Progenitor cell of endocrine pancreas (in vitro differentiated cells): ENCODE measurements around the gene CTU2. TPM values are rescaled to one million over a fixed set of nuclear protein-coding genes. Genes with fewer than 3 reads are reported as not detected.

Experiments
- DNase-seq: peaks from one replicate; pipeline ENCODE4 v3.0.0; 2021; ENCODE audit warnings: low spot score; ENCODE audit not compliant: unreplicated experiment
- H3K27ac Mint-ChIP-seq: 2 replicates; pipeline ENCODE4 v1.8.0; 2021; ENCODE audit warnings: mild to moderate bottlenecking, moderate library complexity, mixed read lengths
- H3K27me3 Mint-ChIP-seq: 2 replicates; pipeline ENCODE4 v1.8.0; 2021; ENCODE audit warnings: mixed read lengths
- H3K36me3 Mint-ChIP-seq: 2 replicates; pipeline ENCODE4 v1.8.0; 2022; ENCODE audit warnings: mixed read lengths; ENCODE audit not compliant: insufficient read depth
- H3K4me1 Mint-ChIP-seq: 2 replicates; pipeline ENCODE4 v1.8.0; 2021; ENCODE audit warnings: low read depth, mixed read lengths
- H3K4me3 Mint-ChIP-seq: 2 replicates; pipeline ENCODE4 v1.8.0; 2021; ENCODE audit warnings: low read depth, mild to moderate bottlenecking, moderate library complexity, mixed read lengths
- H3K9me3 Mint-ChIP-seq: 2 replicates; pipeline ENCODE4 v1.8.0; 2021; ENCODE audit warnings: low read depth, mixed read lengths
- total RNA-seq: library from RNA; stranded (reverse); gene quantifications from 2 replicates; pipeline ENCODE4 v1.2.1, GENCODE V29; 2021
- TF ChIP-seq, protein P1 (sequence below): fragments of 200-600 bp; sonication (generic); IDR thresholded peaks from one replicate; pipeline ENCODE4 v1.5.0; 2021; ENCODE audit warnings: antibody characterized with exemption, mild to moderate bottlenecking; ENCODE audit not compliant: unreplicated experiment

CTU2 gene
- total RNA-seq, 1 donor from 2014 or later = 17.2 TPM

DNA sequence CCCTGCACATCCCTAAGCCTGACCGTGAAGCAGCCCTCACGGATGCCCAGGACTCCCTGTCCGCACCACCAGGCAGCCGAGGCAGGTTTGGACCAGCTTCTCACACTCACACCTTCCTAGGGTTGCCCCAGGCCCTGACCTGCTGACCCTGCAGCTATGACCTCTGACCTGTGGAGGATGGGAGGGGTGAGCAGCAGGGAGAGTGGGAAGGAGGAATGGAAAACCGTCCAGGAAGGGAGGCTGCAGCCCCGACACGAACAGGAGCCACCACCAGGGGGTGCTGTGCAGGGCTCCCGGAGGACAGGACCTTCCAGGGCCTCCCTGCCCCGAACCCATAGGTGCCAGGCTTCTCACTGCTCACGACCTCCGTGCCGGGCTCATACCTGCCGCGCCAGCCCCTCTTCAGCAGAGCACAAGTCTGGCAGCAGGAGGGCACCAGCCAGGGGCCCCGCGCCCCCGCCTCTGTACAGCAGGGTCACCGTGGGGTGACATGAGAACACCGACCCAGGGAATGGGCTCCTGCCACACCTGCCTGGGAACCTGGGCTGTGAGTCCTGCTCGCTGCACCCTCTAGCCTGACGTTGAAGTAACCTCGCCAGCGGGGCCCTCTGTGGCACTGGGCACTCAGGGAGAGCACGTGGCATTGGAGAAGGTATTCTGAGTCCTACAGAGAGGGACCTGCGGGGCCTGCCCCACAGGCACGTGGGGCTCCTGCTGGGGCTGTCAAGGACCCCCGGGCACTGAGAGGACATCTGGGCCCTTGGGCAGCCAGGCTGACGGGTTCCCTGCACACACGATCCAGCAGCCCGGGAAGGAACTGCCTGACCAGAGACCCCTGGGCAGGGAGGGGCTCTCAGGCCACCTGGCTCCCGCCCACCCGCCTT is 37.6 kb downstream of the CTU2 start:
- Mint-ChIP-seq H3K27ac (no peak overlapping the region), H3K4me1 (no peaks in the 10 kb centered on the region), H3K9me3 (no peaks in the 10 kb centered on the region), H3K4me3 (no peak overlapping the region), H3K36me3 (no peaks in the 10 kb centered on the region), H3K27me3 (peaks cover under 1% of the 10 kb centered on the region)
- TF ChIP-seq, protein P1, sequence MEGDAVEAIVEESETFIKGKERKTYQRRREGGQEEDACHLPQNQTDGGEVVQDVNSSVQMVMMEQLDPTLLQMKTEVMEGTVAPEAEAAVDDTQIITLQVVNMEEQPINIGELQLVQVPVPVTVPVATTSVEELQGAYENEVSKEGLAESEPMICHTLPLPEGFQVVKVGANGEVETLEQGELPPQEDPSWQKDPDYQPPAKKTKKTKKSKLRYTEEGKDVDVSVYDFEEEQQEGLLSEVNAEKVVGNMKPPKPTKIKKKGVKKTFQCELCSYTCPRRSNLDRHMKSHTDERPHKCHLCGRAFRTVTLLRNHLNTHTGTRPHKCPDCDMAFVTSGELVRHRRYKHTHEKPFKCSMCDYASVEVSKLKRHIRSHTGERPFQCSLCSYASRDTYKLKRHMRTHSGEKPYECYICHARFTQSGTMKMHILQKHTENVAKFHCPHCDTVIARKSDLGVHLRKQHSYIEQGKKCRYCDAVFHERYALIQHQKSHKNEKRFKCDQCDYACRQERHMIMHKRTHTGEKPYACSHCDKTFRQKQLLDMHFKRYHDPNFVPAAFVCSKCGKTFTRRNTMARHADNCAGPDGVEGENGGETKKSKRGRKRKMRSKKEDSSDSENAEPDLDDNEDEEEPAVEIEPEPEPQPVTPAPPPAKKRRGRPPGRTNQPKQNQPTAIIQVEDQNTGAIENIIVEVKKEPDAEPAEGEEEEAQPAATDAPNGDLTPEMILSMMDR = peak; percentile 95
- peak; percentile 81 for DNase-seq

GRCh38 chr16:88744577-88745521 is 38.5 kb downstream of the CTU2 start:
- H3K27ac Mint-ChIP-seq = no peak overlapping the region
- no peak for DNase-seq
- TF ChIP-seq, protein P1 = no peak
- H3K4me1 Mint-ChIP-seq = no peaks in the 10 kb centered on the region
- no peaks in the 10 kb centered on the region for H3K27me3 Mint-ChIP-seq
- no peaks in the 10 kb centered on the region for H3K36me3 Mint-ChIP-seq
- H3K9me3 Mint-ChIP-seq = no peaks in the 10 kb centered on the region
- no peak overlapping the region for H3K4me3 Mint-ChIP-seq

GRCh38 chr16:88746506-88746905 is 40.2 kb downstream of the CTU2 start:
- TF ChIP-seq, protein P1 = no peak
- DNase-seq = no peak
- H3K27ac Mint-ChIP-seq = no peak overlapping the region

GRCh38 chr16:88747588-88748301 is 41.4 kb downstream of the CTU2 start:
- Mint-ChIP-seq H3K9me3 (no peaks in the 10 kb centered on the region), H3K4me3 (no peak overlapping the region), H3K4me1 (no peaks in the 10 kb centered on the region), H3K36me3 (no peaks in the 10 kb centered on the region), H3K27ac (no peak overlapping the region), H3K27me3 (no peaks in the 10 kb centered on the region)
- TF ChIP-seq, protein P1 = peak; percentile 27
- no peak for DNase-seq

More at GRCh38 chr16:88746506-88746905, 40.2 kb downstream of the CTU2 start:
- no peaks in the 10 kb centered on the region for H3K36me3 Mint-ChIP-seq
- H3K27me3 Mint-ChIP-seq = no peaks in the 10 kb centered on the region
- H3K4me3 Mint-ChIP-seq = no peak overlapping the region
- H3K9me3 Mint-ChIP-seq = no peaks in the 10 kb centered on the region
- H3K4me1 Mint-ChIP-seq = no peaks in the 10 kb centered on the region
